Uterus (tissue), 4 donors: ENCODE results near the gene KATNBL1. TPM values are rescaled to one million over a fixed set of nuclear protein-coding genes. Genes with fewer than 3 reads are reported as not detected.

Experiments
- DNase-seq, 2 donors: peaks; one replicate each; pipeline ENCODE4 v3.0.0-alpha.2; 2019 to 2020
- H3K27ac ChIP-seq, 2 donors: fragments of 200-600 bp; sonication (generic); 1 replicate in 1 of 2; 2 replicates in 1 of 2; pipeline ENCODE4 v1.5.1; 2016 to 2018
- H3K27me3 ChIP-seq, 2 donors: fragments of 200-600 bp; sonication (generic); one replicate each; pipeline ENCODE4 v1.5.1; 2018 to 2019; ENCODE audit warnings: control low read depth in 1 of 2
- H3K36me3 ChIP-seq, 2 donors: fragments of 200-600 bp; sonication (generic); one replicate each; pipeline ENCODE4 v1.5.1; 2019; ENCODE audit warnings: control low read depth in 1 of 2
- H3K4me1 ChIP-seq, 2 donors: fragments of 200-600 bp; sonication (generic); one replicate each; pipeline ENCODE4 v1.5.1; 2018 to 2019; ENCODE audit warnings: control low read depth in 1 of 2
- H3K4me3 ChIP-seq, 2 donors: fragments of 200-600 bp; sonication (generic); 1 replicate in 1 of 2; 2 replicates in 1 of 2; pipeline ENCODE4 v1.5.1; 2018 to 2019; ENCODE audit warnings: mild to moderate bottlenecking in 1 of 2
- H3K9me3 ChIP-seq, 2 donors: fragments of 200-600 bp; sonication (generic); one replicate each; pipeline ENCODE4 v1.5.1; 2019; ENCODE audit warnings: control low read depth in 1 of 2
- CTCF ChIP-seq, 4 experiments: fragments of 200-600 bp in 2 of 4; fragments of 450-650 bp in 2 of 4; sonication (generic) in 2 of 4; IDR thresholded peaks; one replicate each; pipeline ENCODE4 v1.5.1; 2016 to 2019; ENCODE audit warnings: antibody characterized with exemption in 4 of 4, mild to moderate bottlenecking in 2 of 4, moderate library complexity in 1 of 4
- POLR2A ChIP-seq, 2 donors: fragments of 450-650 bp; IDR thresholded peaks; one replicate each; pipeline ENCODE4 v1.6.1; 2016; ENCODE audit warnings: antibody characterized with exemption in 2 of 2, mild to moderate bottlenecking in 1 of 2, moderate library complexity in 1 of 2
- intact Hi-C: fragments of 100-400 bp; cut with DNase I; formaldehyde crosslinking; loops from one replicate; pipeline ENCODE4 v1.15.1; 2023; ENCODE audit warnings: low total_unique reads
- total RNA-seq, 4 donors: library from RNA; depleted of rRNA in 3 of 4; stranded (reverse); fragments of >200 nt in 3 of 4; gene quantifications; one replicate each; pipeline versions ENCODE4 v1.1.0 to v1.2.4, GENCODE V29; 2014 to 2023
- donor health status: DM: yes; HTN: yes; CAD: no.

KATNBL1 gene
- total RNA-seq, 4 donors from 2014 or later = 75.5 to 116 (median 97.8) TPM

DNA sequence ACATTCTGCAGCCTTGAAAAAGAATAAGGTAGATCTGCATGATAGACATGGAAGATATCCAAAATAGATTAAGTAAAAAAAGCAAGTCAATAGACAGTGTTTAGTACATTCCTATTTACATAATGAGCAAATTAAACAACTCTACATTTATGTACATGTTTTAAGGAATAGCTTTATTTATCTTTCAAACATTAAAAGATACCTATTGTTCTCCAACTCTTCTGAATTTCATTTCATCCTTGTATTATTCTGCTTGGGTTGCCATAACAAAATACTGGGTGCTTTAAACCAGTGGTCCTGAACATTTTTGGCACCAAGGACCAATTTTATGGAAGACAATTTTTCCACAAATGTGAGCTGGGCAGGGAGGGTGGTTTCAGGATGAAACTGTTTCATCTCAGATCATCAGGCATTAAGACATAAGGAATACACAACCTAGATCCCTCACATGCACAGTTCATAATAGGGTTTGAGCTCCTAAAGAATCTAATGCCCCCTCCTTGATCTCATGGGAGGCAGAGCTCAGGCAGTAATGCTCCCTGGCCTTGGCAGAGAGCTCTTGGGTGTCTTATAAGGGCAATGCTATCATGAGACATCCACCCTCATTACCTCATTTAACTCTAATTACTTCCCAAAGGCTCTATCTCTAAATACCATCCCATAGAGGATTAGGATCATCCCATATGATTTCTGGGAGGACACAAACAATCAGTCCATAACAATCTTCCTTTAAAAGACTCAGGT, 6.8 kb upstream of the KATNBL1 start:
- H3K4me3 ChIP-seq = no peak overlapping the region
- intact Hi-C loops = loop anchor here (10.0 kb wide), 2 partner anchors 112 to 152 kb away; partner anchors contain the start of genes EMC7 and PGBD4
- TF ChIP-seq POLR2A (IDR thresholded peaks at IDR 0.05) (no peak), CTCF (IDR thresholded peaks at IDR 0.05) (no peak)
- H3K27ac ChIP-seq = no peak overlapping the region
- no peaks in the 10 kb centered on the region for H3K4me1 ChIP-seq
- DNase-seq = no peak
- no peaks in the 10 kb centered on the region for H3K27me3 ChIP-seq
- H3K36me3 ChIP-seq = no peaks in the 10 kb centered on the region
- H3K9me3 ChIP-seq = no peaks in the 10 kb centered on the region

GRCh38 chr15:34214135-34214534, 4.2 kb upstream of the KATNBL1 start:
- Histone ChIP-seq H3K9me3 (no peaks in the 10 kb centered on the region), H3K4me1 (no peaks in the 10 kb centered on the region), H3K27ac (no peak overlapping the region), H3K4me3 (no peak overlapping the region), H3K36me3 (no peaks in the 10 kb centered on the region), H3K27me3 (no peaks in the 10 kb centered on the region)
- TF ChIP-seq POLR2A (IDR thresholded peaks at IDR 0.05) (no peak), CTCF (IDR thresholded peaks at IDR 0.05) (no peak)
- intact Hi-C loops = loop anchor here (10.0 kb wide), 2 partner anchors 109 to 149 kb away; partner anchors contain the start of genes EMC7 and PGBD4
- DNase-seq = no peak

- TF ChIP-seq CTCF (IDR thresholded peaks at IDR 0.05) (no peak), POLR2A (IDR thresholded peaks at IDR 0.05) (no peak)
- intact Hi-C loops = loop anchor here (10.0 kb wide), 2 partner anchors 109 to 149 kb away; partner anchors contain the start of genes EMC7 and PGBD4
- Histone ChIP-seq H3K27ac (no peak overlapping the region), H3K9me3 (no peaks in the 10 kb centered on the region), H3K27me3 (no peaks in the 10 kb centered on the region), H3K36me3 (no peaks in the 10 kb centered on the region), H3K4me3 (no peak overlapping the region), H3K4me1 (no peaks in the 10 kb centered on the region)
- DNase-seq = no peak
These were observed 3.8 kb upstream of the KATNBL1 start for GRCh38 chr15:34213690-34214089.

- TF ChIP-seq CTCF (IDR thresholded peaks at IDR 0.05) = no peak
- no peak for TF ChIP-seq POLR2A (IDR thresholded peaks at IDR 0.05)
- no peak overlapping the region for H3K27ac ChIP-seq
- H3K4me3 ChIP-seq = no peak overlapping the region
- no peaks in the 10 kb centered on the region for H3K27me3 ChIP-seq
- H3K9me3 ChIP-seq = no peaks in the 10 kb centered on the region
- intact Hi-C loops = no loop called here
- no peak for DNase-seq
- no peaks in the 10 kb centered on the region for H3K4me1 ChIP-seq
- H3K36me3 ChIP-seq = no peaks in the 10 kb centered on the region
These were observed 3.9 kb downstream of the KATNBL1 start for GRCh38 chr15:34206011-34206410.

GRCh38 chr15:34203936-34204335, 6.0 kb downstream of the KATNBL1 start:
- H3K9me3 ChIP-seq = no peaks in the 10 kb centered on the region
- no peaks in the 10 kb centered on the region for H3K4me1 ChIP-seq
- no peak overlapping the region for H3K4me3 ChIP-seq
- DNase-seq = no peak
- no peaks in the 10 kb centered on the region for H3K36me3 ChIP-seq
- no peak for TF ChIP-seq POLR2A (IDR thresholded peaks at IDR 0.05)
- no peak for TF ChIP-seq CTCF (IDR thresholded peaks at IDR 0.05)
- H3K27me3 ChIP-seq = no peaks in the 10 kb centered on the region
- intact Hi-C loops = no loop called here
- no peak overlapping the region for H3K27ac ChIP-seq
